Central memory CD8-positive, alpha-beta T cell (primary cell): ENCODE data around the gene DST.
A peak's percentile ranks its signal among the peaks of the same experiment; 100 is the strongest.

Source experiments
- ATAC-seq: fragments of 150-1000 bp; cut with Tn5 transposase; replicated peaks from 2 replicates; pipeline ENCODE4 v1.10.0; 2022; ENCODE audit warnings: mild to moderate bottlenecking, moderate FRiP score, moderate number of reproducible peaks; ENCODE audit not compliant: poor library complexity, severe bottlenecking; ENCODE audit errors: extremely low read depth
- DNase-seq, 2 donors: peaks; one replicate each; pipeline ENCODE4 v3.0.0; 2021; ENCODE audit warnings: low spot score in 2 of 2
- H3K27ac Mint-ChIP-seq: one replicate; pipeline ENCODE4 v1.8.0; 2022; ENCODE audit warnings: low read depth, mild to moderate bottlenecking, moderate library complexity, mixed read lengths
- H3K27me3 Mint-ChIP-seq: one replicate; pipeline ENCODE4 v1.8.0; 2022; ENCODE audit warnings: mixed read lengths
- H3K36me3 Mint-ChIP-seq: one replicate; pipeline ENCODE4 v1.8.0; 2022; ENCODE audit warnings: mild to moderate bottlenecking, moderate library complexity, mixed read lengths; ENCODE audit not compliant: insufficient read depth
- H3K4me1 Mint-ChIP-seq: one replicate; pipeline ENCODE4 v1.8.0; 2022; ENCODE audit warnings: mixed read lengths
- H3K4me3 Mint-ChIP-seq: one replicate; pipeline ENCODE4 v1.8.0; 2022; ENCODE audit warnings: mild to moderate bottlenecking, moderate library complexity, mixed read lengths
- H3K9me3 Mint-ChIP-seq: one replicate; pipeline ENCODE4 v1.8.0; 2022; ENCODE audit warnings: mixed read lengths

The DST gene

DNA sequence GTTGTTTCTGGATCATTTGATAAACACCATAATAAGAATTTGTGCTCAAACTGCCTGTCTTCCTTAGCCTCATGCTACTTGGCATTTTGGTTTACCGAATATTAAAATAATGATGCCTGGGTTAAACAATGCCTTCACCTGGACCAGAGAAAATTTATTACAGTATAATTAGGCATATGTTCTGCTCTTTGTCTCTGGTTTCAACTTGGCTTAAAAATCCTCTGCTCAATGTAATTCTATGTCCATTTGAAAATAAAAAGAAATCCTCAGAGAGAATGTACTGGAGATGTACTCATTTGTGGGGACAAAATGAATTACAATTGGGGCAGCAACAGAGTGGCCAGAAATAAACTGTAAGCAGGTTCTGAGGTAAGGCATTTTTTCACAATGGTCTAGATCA, 95.0 kb downstream of the DST start:
- Mint-ChIP-seq H3K27me3 (no peaks in the 10 kb centered on the region), H3K36me3 (no peaks in the 10 kb centered on the region), H3K4me1 (no peaks in the 10 kb centered on the region), H3K4me3 (no peak overlapping the region), H3K27ac (no peak overlapping the region), H3K9me3 (no peaks in the 10 kb centered on the region)
- no peak for DNase-seq
- ATAC-seq = no peak

DNA sequence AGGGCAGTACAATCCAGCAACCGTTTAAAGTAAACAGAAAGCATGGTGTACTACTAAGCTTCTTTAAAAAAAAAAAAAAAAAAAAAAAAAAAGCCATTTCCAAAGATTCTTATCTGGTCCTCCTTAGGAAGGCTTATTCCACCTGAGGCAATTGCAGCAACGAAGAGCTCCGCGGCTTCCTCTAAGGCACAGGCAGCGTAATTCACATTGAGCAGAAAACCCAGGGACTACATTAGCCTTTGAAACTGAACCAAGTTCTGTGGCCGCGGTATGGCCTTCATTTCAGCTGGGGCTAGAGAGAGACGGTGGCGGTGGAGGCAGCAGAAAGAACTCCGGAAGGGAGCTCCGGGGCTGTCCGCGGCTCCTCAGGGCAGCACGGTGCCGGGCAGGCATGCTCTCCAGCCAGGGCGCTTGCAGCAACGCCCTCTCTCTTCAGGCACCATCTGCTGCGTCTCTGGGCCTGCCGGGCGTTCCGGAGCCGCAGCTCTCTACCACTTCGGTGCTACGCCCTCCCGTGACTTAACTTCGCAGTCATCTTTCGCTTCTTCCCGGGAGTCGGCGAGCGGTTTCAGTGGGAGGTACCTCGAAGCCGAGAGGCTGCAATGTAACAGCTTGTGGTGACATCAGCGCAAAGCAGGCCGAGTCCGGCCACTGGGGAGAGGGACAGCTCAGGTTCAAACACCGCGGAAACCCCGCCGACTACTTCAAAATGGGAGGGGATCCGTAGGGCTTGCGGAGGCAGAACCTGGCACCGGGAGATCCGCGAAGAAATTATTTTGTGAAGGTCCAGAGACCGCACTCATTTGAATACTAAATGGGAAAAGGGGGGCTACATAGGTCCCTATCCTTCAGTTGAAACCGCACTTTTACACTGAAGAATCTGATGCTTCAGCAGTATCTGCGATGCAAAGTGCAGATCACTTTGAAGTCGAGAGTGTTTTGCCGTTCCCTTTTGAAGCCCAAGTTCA, 100.0 kb downstream of the DST start:
- no peaks in the 10 kb centered on the region for H3K27me3 Mint-ChIP-seq
- H3K4me3 Mint-ChIP-seq = no peak overlapping the region
- ATAC-seq = peak; percentile 63
- no peaks in the 10 kb centered on the region for H3K36me3 Mint-ChIP-seq
- no peaks in the 10 kb centered on the region for H3K9me3 Mint-ChIP-seq
- H3K27ac Mint-ChIP-seq = no peak overlapping the region
- H3K4me1 Mint-ChIP-seq = no peaks in the 10 kb centered on the region
- DNase-seq = peak; percentile 11 to 27

DNA sequence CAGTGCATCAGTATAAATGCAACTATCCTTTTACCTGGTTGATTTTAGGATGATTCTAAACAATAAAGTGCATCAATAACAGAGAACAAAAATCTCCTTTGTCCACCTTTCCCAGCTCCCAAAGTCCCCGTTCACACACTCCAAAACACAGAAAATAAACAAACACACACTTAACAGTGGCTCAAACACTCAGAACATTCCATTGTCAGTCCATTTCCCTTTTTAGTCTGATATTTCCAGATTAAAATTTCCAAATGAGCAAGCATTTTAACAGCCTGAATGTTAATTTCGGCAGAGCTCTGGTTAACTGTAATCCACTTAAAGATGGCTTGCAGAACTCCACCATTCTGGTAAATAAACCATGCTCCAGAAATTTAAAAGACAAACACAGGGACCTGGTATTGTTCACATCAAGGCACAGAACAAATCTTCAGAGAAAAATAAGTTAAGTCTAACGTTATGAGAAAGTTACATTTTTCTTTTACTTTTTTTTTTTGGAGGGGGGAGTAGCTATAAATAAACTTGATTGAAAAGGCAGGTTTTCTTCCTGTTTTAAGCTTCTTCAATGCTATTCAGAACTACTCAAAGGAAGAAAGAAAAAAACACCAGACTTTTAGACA, 100.8 kb downstream of the DST start:
- H3K9me3 Mint-ChIP-seq = no peaks in the 10 kb centered on the region
- no peak for DNase-seq
- no peak overlapping the region for H3K4me3 Mint-ChIP-seq
- H3K36me3 Mint-ChIP-seq = no peaks in the 10 kb centered on the region
- H3K27me3 Mint-ChIP-seq = no peaks in the 10 kb centered on the region
- ATAC-seq = no peak
- H3K27ac Mint-ChIP-seq = no peak overlapping the region
- no peaks in the 10 kb centered on the region for H3K4me1 Mint-ChIP-seq

DNA sequence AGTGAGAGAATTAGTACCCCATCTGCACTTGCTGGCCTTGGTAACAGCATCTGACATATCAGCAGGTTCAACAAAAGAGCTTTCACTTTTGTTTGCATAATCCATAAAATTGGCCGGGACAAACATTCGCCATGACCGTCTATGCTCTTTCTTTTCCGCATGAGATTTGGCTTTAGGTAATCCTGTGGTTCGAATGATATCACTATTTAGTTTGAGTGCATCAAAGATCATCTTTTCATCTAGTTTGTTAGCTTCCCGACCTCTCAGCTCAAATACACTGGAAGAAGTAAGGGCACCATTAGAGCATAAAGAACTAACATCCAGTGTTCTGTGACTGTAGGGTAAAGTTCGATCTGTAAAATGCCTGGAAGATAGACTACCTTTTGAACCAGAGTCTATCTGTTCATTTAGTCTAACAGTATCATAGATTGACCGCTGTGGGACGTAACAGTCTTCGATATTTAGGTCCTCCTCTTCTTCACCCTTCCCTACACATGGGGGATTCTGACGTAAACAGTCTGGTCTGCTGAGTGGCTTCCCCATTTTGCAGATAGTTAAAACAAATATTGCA, 101.6 kb downstream of the DST start:
- H3K27me3 Mint-ChIP-seq = no peaks in the 10 kb centered on the region
- H3K27ac Mint-ChIP-seq = no peak overlapping the region
- DNase-seq = no peak
- ATAC-seq = no peak
- H3K36me3 Mint-ChIP-seq = no peaks in the 10 kb centered on the region
- no peaks in the 10 kb centered on the region for H3K9me3 Mint-ChIP-seq
- H3K4me1 Mint-ChIP-seq = no peaks in the 10 kb centered on the region
- H3K4me3 Mint-ChIP-seq = no peak overlapping the region

DNA sequence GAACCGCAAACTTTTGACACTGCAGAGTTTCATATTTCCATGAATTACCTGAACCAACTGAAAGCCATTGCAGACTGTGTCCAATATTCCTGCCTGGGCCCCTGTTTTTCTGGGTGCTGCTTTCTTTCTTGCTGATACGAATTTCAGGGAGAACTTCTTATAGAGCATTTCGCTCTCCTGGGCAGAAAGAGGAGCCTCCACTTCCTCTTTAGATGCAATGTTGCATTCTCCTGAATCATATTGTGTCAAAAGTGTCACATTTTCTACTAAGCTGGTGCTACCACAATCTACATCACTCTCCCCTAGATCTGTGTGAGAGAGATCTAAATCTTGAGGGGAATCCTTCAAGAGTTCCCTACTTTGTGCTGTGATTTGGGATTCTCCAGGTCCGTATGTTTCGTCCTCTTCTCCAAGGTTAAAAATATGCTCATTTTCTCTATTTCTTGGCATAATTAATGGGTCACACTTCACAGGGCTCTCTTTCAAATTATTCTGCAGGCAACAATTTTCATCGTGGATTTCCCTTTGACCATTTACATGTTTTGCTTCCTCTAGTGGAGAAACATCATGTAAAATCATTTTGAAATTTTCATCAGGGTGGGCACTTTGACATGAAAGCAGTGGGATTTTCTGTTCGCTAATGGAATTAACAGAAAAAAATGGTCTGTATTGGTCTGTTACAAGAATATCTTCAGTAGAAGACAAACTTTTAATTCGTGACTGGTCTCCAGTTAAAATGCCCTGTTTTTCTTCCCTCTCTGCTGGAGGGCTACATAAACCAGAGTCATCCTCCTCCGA, 102.3 kb downstream of the DST start:
- no peak for DNase-seq
- no peak for ATAC-seq
- no peaks in the 10 kb centered on the region for H3K9me3 Mint-ChIP-seq
- H3K4me3 Mint-ChIP-seq = no peak overlapping the region
- no peaks in the 10 kb centered on the region for H3K36me3 Mint-ChIP-seq
- H3K27me3 Mint-ChIP-seq = no peaks in the 10 kb centered on the region
- no peak overlapping the region for H3K27ac Mint-ChIP-seq
- no peaks in the 10 kb centered on the region for H3K4me1 Mint-ChIP-seq

DNA sequence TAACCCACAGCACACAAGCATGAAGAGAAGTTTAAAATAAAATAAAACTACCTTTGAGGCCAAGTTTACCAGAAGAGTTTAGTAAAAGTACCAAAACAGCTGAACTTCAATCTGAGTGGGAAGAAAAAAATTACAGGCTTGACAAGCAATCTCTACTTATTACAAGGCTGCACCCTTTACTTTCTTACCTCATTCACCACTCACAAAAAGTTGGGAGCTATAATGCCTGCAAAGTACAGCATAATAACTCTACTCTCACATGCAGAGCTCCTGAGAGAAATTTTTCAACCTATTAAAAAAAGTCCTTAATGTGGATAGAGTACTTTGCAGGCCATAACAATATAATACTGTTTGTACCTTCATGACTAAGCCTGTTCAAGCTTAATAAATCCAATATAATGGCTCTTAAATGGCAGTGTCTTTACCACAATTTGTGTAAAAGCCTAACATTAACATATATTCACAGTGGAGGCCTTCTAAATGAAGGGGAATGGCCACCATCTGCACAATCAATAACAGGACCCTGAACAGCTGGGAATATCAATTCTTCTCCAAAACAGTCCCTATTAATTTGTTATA, 103.1 kb downstream of the DST start:
- DNase-seq (no peak), ATAC-seq (no peak)
- Mint-ChIP-seq H3K36me3 (no peaks in the 10 kb centered on the region), H3K9me3 (no peaks in the 10 kb centered on the region), H3K27me3 (no peaks in the 10 kb centered on the region), H3K4me1 (no peaks in the 10 kb centered on the region), H3K27ac (no peak overlapping the region), H3K4me3 (no peak overlapping the region)

DNA sequence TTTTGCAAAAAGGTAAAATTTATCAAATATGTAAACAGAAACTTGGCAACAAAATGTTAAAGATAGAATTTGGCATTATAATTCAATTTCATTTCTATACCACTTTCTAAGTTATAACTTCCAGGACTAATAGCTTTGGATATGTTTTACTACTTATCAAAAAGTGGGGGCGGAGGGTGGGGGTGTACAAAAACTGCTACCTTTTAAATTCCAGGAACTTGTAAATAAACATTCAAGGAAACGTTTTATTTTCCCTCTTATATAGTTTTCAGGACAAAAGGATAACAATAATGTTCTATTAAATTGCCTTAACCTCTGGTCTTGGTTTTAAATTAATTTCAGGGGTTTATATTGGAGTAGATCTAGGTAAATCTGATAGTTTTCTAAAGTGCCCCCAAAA, 103.8 kb downstream of the DST start:
- DNase-seq = no peak
- no peaks in the 10 kb centered on the region for H3K27me3 Mint-ChIP-seq
- no peaks in the 10 kb centered on the region for H3K4me1 Mint-ChIP-seq
- no peaks in the 10 kb centered on the region for H3K36me3 Mint-ChIP-seq
- no peak for ATAC-seq
- H3K27ac Mint-ChIP-seq = no peak overlapping the region
- H3K9me3 Mint-ChIP-seq = no peaks in the 10 kb centered on the region
- H3K4me3 Mint-ChIP-seq = no peak overlapping the region

DNA sequence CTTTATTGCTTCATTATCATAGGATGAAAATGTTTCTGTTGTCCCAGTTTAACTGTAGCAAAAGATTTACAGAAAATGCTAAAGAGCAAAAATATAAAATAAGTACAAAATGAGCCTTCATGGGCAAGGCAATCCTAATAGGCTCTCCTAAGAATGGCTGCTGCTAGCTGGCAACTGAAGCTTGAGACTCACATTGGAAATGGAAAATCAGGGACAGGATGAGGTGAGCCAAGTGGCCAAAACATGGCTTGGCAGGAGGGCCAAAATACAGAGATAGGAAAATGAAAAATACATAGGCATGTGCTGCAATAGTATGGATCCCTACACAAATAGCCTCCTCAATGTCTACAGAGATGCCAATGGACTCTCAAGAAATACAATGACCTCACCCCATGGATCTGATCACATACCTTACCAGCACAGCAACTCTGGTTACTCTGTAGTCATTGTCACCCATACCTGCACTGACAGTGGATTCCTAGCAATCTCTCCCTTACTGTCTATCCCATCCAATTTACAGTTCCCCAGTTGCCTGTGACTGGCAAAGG, 105.4 kb downstream of the DST start:
- Mint-ChIP-seq H3K4me1 (no peaks in the 10 kb centered on the region), H3K27ac (no peak overlapping the region), H3K9me3 (no peaks in the 10 kb centered on the region), H3K36me3 (no peaks in the 10 kb centered on the region), H3K4me3 (no peak overlapping the region), H3K27me3 (no peaks in the 10 kb centered on the region)
- DNase-seq (no peak), ATAC-seq (no peak)

DNA sequence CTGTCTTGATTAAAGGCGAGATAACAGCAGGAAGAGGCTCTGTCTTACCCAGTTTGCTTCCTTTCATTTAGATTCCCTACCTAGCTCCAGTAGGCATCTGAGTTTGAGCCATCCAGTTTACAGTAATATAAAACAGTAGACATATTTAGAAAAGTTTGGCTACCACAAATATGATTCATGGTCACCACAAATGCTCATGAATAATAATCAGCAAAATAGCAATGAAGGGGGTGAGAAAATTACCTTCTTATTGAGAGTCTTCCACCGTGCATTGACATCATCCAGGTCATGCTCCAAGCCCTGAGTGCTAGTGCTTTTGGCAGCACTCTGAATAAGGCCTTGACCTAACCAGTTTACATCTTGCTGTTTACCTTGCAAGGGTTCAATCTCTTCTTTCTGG, 106.2 kb downstream of the DST start:
- no peak for ATAC-seq
- Mint-ChIP-seq H3K36me3 (no peaks in the 10 kb centered on the region), H3K9me3 (no peaks in the 10 kb centered on the region), H3K27me3 (no peaks in the 10 kb centered on the region), H3K4me1 (no peaks in the 10 kb centered on the region), H3K27ac (no peak overlapping the region), H3K4me3 (no peak overlapping the region)
- DNase-seq = no peak

DNA sequence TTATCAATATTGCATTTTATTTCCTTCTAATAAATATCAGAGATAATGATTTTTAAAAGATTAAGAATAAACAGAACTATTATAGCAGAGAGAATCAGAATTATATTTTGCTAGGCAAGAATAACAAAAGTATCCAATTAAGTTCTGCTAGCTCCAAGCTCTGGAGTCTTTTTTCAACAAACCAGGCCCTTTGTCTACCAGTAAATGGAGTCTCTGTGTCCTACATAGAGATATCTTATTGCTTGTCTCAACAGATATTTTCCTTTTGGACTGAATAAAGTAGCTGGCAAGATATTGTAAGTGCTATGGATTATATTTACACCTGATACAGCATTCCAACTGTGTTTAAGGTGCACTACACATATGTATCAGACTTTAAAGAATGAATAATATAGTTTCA, 107.1 kb downstream of the DST start:
- Mint-ChIP-seq H3K27me3 (no peaks in the 10 kb centered on the region), H3K9me3 (no peaks in the 10 kb centered on the region), H3K4me3 (no peak overlapping the region), H3K36me3 (no peaks in the 10 kb centered on the region), H3K27ac (no peak overlapping the region), H3K4me1 (no peaks in the 10 kb centered on the region)
- ATAC-seq (no peak), DNase-seq (no peak)

DNA sequence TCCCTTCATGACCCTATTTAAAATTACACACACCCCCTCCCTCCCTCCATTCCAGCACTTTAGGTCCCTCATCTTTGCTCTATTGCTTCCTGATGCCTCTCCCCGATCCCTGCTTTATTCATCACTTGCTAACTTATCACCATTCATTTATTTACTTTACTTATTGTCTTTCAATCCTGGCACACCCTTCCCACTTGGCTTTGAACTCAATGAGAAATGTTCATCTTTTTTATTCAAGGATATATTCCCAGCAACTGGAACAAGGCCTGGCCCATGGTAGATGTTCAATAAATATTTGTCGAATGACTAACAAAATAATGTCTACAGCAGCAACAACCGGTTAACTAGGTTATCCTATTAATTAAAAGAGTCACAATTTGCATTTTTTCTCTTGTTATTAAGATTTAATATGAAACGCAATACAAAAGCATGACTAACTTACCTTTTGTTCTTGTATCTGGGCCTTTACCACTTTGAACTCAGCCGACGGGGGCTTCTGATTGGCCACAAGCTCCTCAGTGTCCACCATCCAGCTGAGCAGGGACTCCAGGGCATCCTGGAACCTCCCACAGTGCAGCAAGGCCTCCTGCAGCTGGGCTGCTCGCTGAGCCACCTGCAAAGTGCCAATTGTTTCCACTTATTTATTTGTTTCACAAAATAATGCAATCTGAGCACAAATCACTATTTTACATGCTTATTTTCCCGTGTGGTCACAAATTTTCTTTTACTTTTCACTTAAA, 107.8 kb downstream of the DST start:
- no peak overlapping the region for H3K27ac Mint-ChIP-seq
- no peaks in the 10 kb centered on the region for H3K27me3 Mint-ChIP-seq
- H3K4me1 Mint-ChIP-seq = no peaks in the 10 kb centered on the region
- no peaks in the 10 kb centered on the region for H3K9me3 Mint-ChIP-seq
- no peak for ATAC-seq
- no peaks in the 10 kb centered on the region for H3K36me3 Mint-ChIP-seq
- H3K4me3 Mint-ChIP-seq = no peak overlapping the region
- no peak for DNase-seq
